Parathyroid adenoma (tissue), 2 donors: ENCODE measurements around the gene COX4I2.

Experiments
- H2AFZ ChIP-seq: fragments of 300-600 bp; sonication (generic); one replicate; pipeline ENCODE4 v1.7.0; 2017; ENCODE audit warnings: antibody characterized with exemption, mild to moderate bottlenecking
- H3K27ac ChIP-seq: fragments of 300-600 bp; sonication (generic); one replicate; pipeline ENCODE4 v1.7.0; 2017
- H3K27me3 ChIP-seq: fragments of 300-600 bp; sonication (generic); one replicate; pipeline ENCODE4 v1.7.0; 2017; ENCODE audit warnings: low read length; ENCODE audit not compliant: control insufficient read depth, insufficient read depth
- H3K36me3 ChIP-seq: fragments of 300-600 bp; sonication (generic); one replicate; pipeline ENCODE4 v1.7.0; 2017; ENCODE audit warnings: low read length; ENCODE audit not compliant: control insufficient read depth, insufficient read depth
- H3K4me1 ChIP-seq: fragments of 300-600 bp; sonication (generic); one replicate; pipeline ENCODE4 v1.7.0; 2017; ENCODE audit warnings: control low read depth
- H3K4me2 ChIP-seq: fragments of 300-600 bp; sonication (generic); one replicate; pipeline ENCODE4 v1.7.0; 2017; ENCODE audit warnings: low read length
- H3K4me3 ChIP-seq: fragments of 300-600 bp; sonication (generic); one replicate; pipeline ENCODE4 v1.7.0; 2017; ENCODE audit warnings: low read depth, low read length
- H3K79me2 ChIP-seq: fragments of 300-600 bp; sonication (generic); one replicate; pipeline ENCODE4 v1.7.0; 2017; ENCODE audit warnings: control low read depth
- H3K9ac ChIP-seq: fragments of 300-600 bp; sonication (generic); one replicate; pipeline ENCODE4 v1.7.0; 2017; ENCODE audit warnings: mild to moderate bottlenecking
- H3K9me3 ChIP-seq: fragments of 300-600 bp; sonication (generic); one replicate; pipeline ENCODE4 v1.7.0; 2017; ENCODE audit warnings: low read length; ENCODE audit not compliant: control insufficient read depth
- CTCF ChIP-seq: fragments of 300-600 bp; sonication (generic); IDR thresholded peaks from one replicate; pipeline ENCODE4 v1.7.0; 2017; ENCODE audit warnings: antibody characterized with exemption, mild to moderate bottlenecking
- donor health status: primary hyperparathyroidism.

Gene COX4I2

GRCh38 chr20:31663838-31664695 lies 26.4 kb downstream of the COX4I2 start:
- no peak overlapping the region for H2AFZ ChIP-seq
- no peak for TF ChIP-seq CTCF
- no peak overlapping the region for H3K4me3 ChIP-seq
- no peaks in the 10 kb centered on the region for H3K9me3 ChIP-seq
- no peak overlapping the region for H3K9ac ChIP-seq
- no peaks in the 10 kb centered on the region for H3K27me3 ChIP-seq
- H3K4me1 ChIP-seq: no peaks in the 10 kb centered on the region
- H3K36me3 ChIP-seq: no peaks in the 10 kb centered on the region
- H3K27ac ChIP-seq: no peak overlapping the region
- H3K4me2 ChIP-seq: no peak overlapping the region
- H3K79me2 ChIP-seq: peaks cover 4% of the 10 kb centered on the region

- no peak overlapping the region for H3K9ac ChIP-seq
- no peaks in the 10 kb centered on the region for H3K4me1 ChIP-seq
- no peaks in the 10 kb centered on the region for H3K27me3 ChIP-seq
- no peaks in the 10 kb centered on the region for H3K36me3 ChIP-seq
- H2AFZ ChIP-seq: no peak overlapping the region
- H3K27ac ChIP-seq: no peak overlapping the region
- TF ChIP-seq CTCF: no peak
- H3K4me2 ChIP-seq: no peak overlapping the region
- no peaks in the 10 kb centered on the region for H3K9me3 ChIP-seq
- no peak overlapping the region for H3K4me3 ChIP-seq
- H3K79me2 ChIP-seq: peaks cover 12% of the 10 kb centered on the region
Measured at GRCh38 chr20:31664696-31665354, 27.1 kb downstream of the COX4I2 start.

DNA sequence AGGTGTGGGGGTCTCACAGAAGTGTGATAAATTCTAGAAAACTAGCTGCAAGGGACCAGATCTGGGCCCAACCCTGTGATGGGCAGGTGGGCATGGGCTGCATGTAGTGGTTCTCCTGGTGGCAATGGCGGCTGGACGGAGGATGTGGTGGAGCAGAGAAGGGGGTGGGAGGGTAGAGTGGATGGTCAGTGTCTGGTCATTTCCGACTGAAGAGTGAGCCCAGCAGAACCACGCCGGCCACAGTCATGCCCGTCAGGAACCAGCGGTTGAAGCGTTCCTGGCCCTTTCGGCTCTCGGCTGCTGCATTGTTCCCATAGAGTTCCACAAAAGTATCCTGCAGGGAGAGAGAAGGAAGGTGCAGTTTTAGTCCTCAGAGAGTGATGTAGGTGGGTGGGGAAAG lies 28.0 kb downstream of the COX4I2 start:
- Histone ChIP-seq H3K36me3 (no peaks in the 10 kb centered on the region), H3K4me1 (no peaks in the 10 kb centered on the region), H3K27me3 (no peaks in the 10 kb centered on the region), H3K79me2 (peaks cover 21% of the 10 kb centered on the region), H3K4me3 (no peak overlapping the region), H3K9ac (no peak overlapping the region), H3K9me3 (no peaks in the 10 kb centered on the region), H3K4me2 (no peak overlapping the region), H3K27ac (no peak overlapping the region), H2AFZ (no peak overlapping the region)
- TF ChIP-seq CTCF: no peak

DNA sequence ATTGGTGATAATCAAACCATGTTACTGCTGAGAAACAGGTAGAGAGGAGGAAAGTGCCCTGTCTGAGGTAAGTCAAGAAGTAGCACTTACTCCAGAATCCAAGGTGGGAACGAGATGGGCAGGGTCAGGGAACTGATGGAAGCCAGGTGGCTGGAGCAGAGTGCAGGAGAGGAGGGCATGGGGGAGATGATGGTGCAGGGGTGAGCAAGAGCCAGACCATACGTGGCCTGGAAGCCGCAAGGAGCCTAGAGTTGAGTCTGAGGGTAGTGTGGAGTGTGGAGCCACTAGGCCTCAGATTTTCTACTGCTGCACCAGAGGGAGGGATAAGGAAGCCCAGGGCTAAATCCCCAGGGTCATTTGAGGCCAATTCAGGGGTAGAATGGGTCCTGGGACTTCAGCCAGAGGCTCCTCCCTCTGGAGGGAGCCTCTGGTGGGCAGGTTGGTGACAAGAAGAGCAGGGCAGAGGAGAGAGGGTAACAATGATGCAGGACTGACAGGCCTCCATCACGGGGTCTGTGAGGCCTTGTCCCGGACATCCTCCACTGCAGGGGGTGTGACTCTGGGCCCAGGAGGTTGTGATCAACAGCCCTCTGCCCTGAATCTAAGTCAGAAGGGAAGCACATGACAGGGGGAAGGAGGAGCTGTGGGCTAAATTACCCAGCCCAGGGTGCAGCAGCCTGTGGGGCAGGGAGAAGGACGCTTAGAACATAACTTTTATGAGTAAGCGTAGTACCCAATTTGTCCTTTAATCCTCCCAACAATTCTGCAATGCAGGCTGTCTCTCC lies 28.7 kb downstream of the COX4I2 start:
- H3K4me1 ChIP-seq: no peaks in the 10 kb centered on the region

More for the DNA sequence above, 28.7 kb downstream of the COX4I2 start:
- Histone ChIP-seq H3K9me3 (no peaks in the 10 kb centered on the region), H3K79me2 (peaks cover 28% of the 10 kb centered on the region), H3K4me2 (no peak overlapping the region), H2AFZ (no peak overlapping the region), H3K9ac (no peak overlapping the region), H3K27ac (no peak overlapping the region), H3K27me3 (no peaks in the 10 kb centered on the region), H3K4me3 (no peak overlapping the region), H3K36me3 (no peaks in the 10 kb centered on the region)
- no peak for TF ChIP-seq CTCF
